NCI-H2227 (cell line): ENCODE measurements around the gene NCKAP5.
A peak's percentile ranks its signal among the peaks of the same experiment; 100 is the strongest.

ENCODE experiments used
- DNase-seq: peaks from one replicate; lab custom pipeline; 2025; ENCODE audit not compliant: unreplicated experiment; lab: John Stamatoyannopoulos, UW

Gene NCKAP5

GRCh38 chr2:132659331-132659730 lies 908.9 kb downstream of the NCKAP5 start:
- no peak for DNase-seq

GRCh38 chr2:132656266-132656975 lies 911.8 kb downstream of the NCKAP5 start:
- DNase-seq, result no peak

- no peak for DNase-seq
Measured at GRCh38 chr2:132654968-132655367, 913.3 kb downstream of the NCKAP5 start.

- DNase-seq, result no peak
Measured at GRCh38 chr2:132654335-132654734, 913.9 kb downstream of the NCKAP5 start.

- no peak for DNase-seq
Measured at GRCh38 chr2:132652474-132652873, 915.8 kb downstream of the NCKAP5 start.

GRCh38 chr2:132651115-132652045 lies 916.9 kb downstream of the NCKAP5 start:
- peak; percentile 78 for DNase-seq

- no peak for DNase-seq
Measured at GRCh38 chr2:132646540-132647108, 921.6 kb downstream of the NCKAP5 start.

GRCh38 chr2:132645722-132646539 lies 922.3 kb downstream of the NCKAP5 start:
- no peak for DNase-seq

- no peak for DNase-seq
Measured at GRCh38 chr2:132645176-132645575, 923.1 kb downstream of the NCKAP5 start.

- DNase-seq, result no peak
Measured at GRCh38 chr2:132642415-132642814, 925.8 kb downstream of the NCKAP5 start.

GRCh38 chr2:132641819-132642218 lies 926.4 kb downstream of the NCKAP5 start:
- no peak for DNase-seq

- DNase-seq, result no peak
Measured at GRCh38 chr2:132640116-132640515, 928.1 kb downstream of the NCKAP5 start.

GRCh38 chr2:132638313-132639040 lies 929.8 kb downstream of the NCKAP5 start:
- DNase-seq, result no peak

- DNase-seq, result no peak
Measured at GRCh38 chr2:132636346-132636745, 931.9 kb downstream of the NCKAP5 start.

GRCh38 chr2:132633635-132634034 lies 934.6 kb downstream of the NCKAP5 start:
- DNase-seq, result no peak

- DNase-seq, result no peak
Measured at GRCh38 chr2:132632000-132632649, 936.1 kb downstream of the NCKAP5 start.

GRCh38 chr2:132627536-132627935 lies 940.7 kb downstream of the NCKAP5 start:
- no peak for DNase-seq

GRCh38 chr2:132623096-132623839 lies 945.0 kb downstream of the NCKAP5 start:
- no peak for DNase-seq
